ENCODE results near the gene SMURF2. TPM values are rescaled to one million over a fixed set of nuclear protein-coding genes. Genes with fewer than 3 reads are reported as not detected.

Gene SMURF2
- total and polyA plus RNA-seq, 9 of the 15 experiments (the other 6 are each of a cell fraction or from before 2014, with no cell fraction given) = 3.8 to 22.0 (median 14.8) TPM

DNA sequence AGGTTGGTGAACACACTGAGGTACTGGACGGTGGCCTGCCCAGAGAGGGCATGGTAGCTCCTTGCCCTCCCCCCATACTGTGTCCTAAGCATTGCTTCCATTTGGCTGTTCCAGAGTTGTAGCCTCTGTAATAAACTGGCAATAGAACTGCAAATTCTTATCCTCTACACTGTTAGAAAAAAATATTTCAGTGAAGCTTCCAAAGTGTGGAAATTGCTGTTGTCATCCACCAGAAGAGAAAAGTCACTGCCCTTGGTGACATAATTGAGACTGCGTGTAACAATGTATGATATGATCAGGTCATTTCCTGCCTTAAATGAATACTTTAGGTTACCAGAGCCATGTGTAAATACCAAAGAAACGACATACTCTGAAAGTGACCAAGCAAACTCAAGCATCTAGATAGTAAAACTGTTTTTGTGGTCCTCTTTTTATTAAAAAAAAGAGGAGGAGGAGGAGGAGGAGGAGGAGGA is 89.4 kb downstream of the SMURF2 start (continued):
- TF ChIP-seq, protein P1, sequence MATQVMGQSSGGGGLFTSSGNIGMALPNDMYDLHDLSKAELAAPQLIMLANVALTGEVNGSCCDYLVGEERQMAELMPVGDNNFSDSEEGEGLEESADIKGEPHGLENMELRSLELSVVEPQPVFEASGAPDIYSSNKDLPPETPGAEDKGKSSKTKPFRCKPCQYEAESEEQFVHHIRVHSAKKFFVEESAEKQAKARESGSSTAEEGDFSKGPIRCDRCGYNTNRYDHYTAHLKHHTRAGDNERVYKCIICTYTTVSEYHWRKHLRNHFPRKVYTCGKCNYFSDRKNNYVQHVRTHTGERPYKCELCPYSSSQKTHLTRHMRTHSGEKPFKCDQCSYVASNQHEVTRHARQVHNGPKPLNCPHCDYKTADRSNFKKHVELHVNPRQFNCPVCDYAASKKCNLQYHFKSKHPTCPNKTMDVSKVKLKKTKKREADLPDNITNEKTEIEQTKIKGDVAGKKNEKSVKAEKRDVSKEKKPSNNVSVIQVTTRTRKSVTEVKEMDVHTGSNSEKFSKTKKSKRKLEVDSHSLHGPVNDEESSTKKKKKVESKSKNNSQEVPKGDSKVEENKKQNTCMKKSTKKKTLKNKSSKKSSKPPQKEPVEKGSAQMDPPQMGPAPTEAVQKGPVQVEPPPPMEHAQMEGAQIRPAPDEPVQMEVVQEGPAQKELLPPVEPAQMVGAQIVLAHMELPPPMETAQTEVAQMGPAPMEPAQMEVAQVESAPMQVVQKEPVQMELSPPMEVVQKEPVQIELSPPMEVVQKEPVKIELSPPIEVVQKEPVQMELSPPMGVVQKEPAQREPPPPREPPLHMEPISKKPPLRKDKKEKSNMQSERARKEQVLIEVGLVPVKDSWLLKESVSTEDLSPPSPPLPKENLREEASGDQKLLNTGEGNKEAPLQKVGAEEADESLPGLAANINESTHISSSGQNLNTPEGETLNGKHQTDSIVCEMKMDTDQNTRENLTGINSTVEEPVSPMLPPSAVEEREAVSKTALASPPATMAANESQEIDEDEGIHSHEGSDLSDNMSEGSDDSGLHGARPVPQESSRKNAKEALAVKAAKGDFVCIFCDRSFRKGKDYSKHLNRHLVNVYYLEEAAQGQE (IDR thresholded peaks at IDR 0.05; ENCODE audit: borderline replicate concordance) = no peak
- TF ChIP-seq, protein P1 (CRISPR knock-in tag; IDR thresholded peaks at IDR 0.05; ENCODE audit: low read depth) = no peak
- TF ChIP-seq HDAC1 (IDR thresholded peaks at IDR 0.05) (no peak), CBFB (CRISPR knock-in tag; IDR thresholded peaks at IDR 0.05) (no peak), PRPF4 (IDR thresholded peaks at IDR 0.05; ENCODE audit: insufficient read depth, low read depth, low read length, poor library complexity, severe bottlenecking) (no peak), NCOA2 (IDR thresholded peaks at IDR 0.05; ENCODE audit: partially characterized antibody in 2 of 2) (no peak)
- TF ChIP-seq, protein P2, sequence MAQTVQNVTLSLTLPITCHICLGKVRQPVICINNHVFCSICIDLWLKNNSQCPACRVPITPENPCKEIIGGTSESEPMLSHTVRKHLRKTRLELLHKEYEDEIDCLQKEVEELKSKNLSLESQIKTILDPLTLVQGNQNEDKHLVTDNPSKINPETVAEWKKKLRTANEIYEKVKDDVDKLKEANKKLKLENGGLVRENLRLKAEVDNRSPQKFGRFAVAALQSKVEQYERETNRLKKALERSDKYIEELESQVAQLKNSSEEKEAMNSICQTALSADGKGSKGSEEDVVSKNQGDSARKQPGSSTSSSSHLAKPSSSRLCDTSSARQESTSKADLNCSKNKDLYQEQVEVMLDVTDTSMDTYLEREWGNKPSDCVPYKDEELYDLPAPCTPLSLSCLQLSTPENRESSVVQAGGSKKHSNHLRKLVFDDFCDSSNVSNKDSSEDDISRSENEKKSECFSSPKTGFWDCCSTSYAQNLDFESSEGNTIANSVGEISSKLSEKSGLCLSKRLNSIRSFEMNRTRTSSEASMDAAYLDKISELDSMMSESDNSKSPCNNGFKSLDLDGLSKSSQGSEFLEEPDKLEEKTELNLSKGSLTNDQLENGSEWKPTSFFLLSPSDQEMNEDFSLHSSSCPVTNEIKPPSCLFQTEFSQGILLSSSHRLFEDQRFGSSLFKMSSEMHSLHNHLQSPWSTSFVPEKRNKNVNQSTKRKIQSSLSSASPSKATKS (CRISPR knock-in tag; IDR thresholded peaks at IDR 0.05) = no peak
- TF ChIP-seq, protein P3, sequence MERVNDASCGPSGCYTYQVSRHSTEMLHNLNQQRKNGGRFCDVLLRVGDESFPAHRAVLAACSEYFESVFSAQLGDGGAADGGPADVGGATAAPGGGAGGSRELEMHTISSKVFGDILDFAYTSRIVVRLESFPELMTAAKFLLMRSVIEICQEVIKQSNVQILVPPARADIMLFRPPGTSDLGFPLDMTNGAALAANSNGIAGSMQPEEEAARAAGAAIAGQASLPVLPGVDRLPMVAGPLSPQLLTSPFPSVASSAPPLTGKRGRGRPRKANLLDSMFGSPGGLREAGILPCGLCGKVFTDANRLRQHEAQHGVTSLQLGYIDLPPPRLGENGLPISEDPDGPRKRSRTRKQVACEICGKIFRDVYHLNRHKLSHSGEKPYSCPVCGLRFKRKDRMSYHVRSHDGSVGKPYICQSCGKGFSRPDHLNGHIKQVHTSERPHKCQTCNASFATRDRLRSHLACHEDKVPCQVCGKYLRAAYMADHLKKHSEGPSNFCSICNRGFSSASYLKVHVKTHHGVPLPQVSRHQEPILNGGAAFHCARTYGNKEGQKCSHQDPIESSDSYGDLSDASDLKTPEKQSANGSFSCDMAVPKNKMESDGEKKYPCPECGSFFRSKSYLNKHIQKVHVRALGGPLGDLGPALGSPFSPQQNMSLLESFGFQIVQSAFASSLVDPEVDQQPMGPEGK (CRISPR knock-in tag; IDR thresholded peaks at IDR 0.05; ENCODE audit: borderline replicate concordance) = no peak
- TF ChIP-seq, protein P4, sequence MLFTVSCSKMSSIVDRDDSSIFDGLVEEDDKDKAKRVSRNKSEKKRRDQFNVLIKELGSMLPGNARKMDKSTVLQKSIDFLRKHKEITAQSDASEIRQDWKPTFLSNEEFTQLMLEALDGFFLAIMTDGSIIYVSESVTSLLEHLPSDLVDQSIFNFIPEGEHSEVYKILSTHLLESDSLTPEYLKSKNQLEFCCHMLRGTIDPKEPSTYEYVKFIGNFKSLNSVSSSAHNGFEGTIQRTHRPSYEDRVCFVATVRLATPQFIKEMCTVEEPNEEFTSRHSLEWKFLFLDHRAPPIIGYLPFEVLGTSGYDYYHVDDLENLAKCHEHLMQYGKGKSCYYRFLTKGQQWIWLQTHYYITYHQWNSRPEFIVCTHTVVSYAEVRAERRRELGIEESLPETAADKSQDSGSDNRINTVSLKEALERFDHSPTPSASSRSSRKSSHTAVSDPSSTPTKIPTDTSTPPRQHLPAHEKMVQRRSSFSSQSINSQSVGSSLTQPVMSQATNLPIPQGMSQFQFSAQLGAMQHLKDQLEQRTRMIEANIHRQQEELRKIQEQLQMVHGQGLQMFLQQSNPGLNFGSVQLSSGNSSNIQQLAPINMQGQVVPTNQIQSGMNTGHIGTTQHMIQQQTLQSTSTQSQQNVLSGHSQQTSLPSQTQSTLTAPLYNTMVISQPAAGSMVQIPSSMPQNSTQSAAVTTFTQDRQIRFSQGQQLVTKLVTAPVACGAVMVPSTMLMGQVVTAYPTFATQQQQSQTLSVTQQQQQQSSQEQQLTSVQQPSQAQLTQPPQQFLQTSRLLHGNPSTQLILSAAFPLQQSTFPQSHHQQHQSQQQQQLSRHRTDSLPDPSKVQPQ (CRISPR knock-in tag; IDR thresholded peaks at IDR 0.05; ENCODE audit: borderline replicate concordance) = no peak
- TF ChIP-seq, protein P5, sequence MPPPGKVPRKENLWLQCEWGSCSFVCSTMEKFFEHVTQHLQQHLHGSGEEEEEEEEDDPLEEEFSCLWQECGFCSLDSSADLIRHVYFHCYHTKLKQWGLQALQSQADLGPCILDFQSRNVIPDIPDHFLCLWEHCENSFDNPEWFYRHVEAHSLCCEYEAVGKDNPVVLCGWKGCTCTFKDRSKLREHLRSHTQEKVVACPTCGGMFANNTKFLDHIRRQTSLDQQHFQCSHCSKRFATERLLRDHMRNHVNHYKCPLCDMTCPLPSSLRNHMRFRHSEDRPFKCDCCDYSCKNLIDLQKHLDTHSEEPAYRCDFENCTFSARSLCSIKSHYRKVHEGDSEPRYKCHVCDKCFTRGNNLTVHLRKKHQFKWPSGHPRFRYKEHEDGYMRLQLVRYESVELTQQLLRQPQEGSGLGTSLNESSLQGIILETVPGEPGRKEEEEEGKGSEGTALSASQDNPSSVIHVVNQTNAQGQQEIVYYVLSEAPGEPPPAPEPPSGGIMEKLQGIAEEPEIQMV (tag; conservative IDR thresholded peaks at IDR 0.05; ENCODE audit: low read depth) = no peak

Measured in K562 (cell line).